Suprapubic skin (tissue), 4 donors: ENCODE measurements around the gene EVA1A. TPM values are rescaled to one million over a fixed set of nuclear protein-coding genes. Genes with fewer than 3 reads are reported as not detected.

Experiments used
- DNase-seq, 2 donors: peaks; one replicate each; pipeline ENCODE4 v3.0.0-alpha.2; 2019; ENCODE audit warnings: low spot score in 2 of 2
- H3K27ac ChIP-seq: fragments of 200-600 bp; sonication (generic); one replicate; pipeline ENCODE4 v1.5.1; 2019
- H3K27me3 ChIP-seq: fragments of 200-600 bp; sonication (generic); one replicate; pipeline ENCODE4 v1.5.1; 2019
- H3K36me3 ChIP-seq: fragments of 200-600 bp; sonication (generic); one replicate; pipeline ENCODE4 v1.5.1; 2019
- H3K4me1 ChIP-seq: fragments of 200-600 bp; sonication (generic); one replicate; pipeline ENCODE4 v1.5.1; 2019
- H3K4me3 ChIP-seq: fragments of 200-600 bp; sonication (generic); one replicate; pipeline ENCODE4 v1.5.1; 2019; ENCODE audit warnings: mild to moderate bottlenecking
- H3K9me3 ChIP-seq: fragments of 200-600 bp; sonication (generic); one replicate; pipeline ENCODE4 v1.5.1; 2019
- EP300 ChIP-seq: sonication (generic); formaldehyde crosslinking; IDR thresholded peaks from one replicate; pipeline ENCODE4 v1.6.1; 2017; ENCODE audit warnings: antibody characterized with exemption
- POLR2A ChIP-seq, 2 donors: fragments of 450-650 bp; IDR thresholded peaks; one replicate each; pipeline ENCODE4 v1.6.1; 2017; ENCODE audit warnings: antibody characterized with exemption in 2 of 2, mild to moderate bottlenecking in 2 of 2, moderate library complexity in 2 of 2
- POLR2AphosphoS5 ChIP-seq, 3 donors: sonication (generic); formaldehyde crosslinking; IDR thresholded peaks; one replicate each; pipeline ENCODE4 v1.6.1; 2017; ENCODE audit warnings: antibody characterized with exemption in 3 of 3
- WGBS: methylation state at CpG from one replicate; pipeline ENCODE4 v1.1.5; 2018; 5-methylcytosine and 5-hydroxymethylcytosine counted together
- total RNA-seq, 4 donors: library from RNA; depleted of rRNA; stranded (reverse); fragments of >200 nt; gene quantifications; one replicate each; pipeline ENCODE4 v1.1.0, GENCODE V29; 2016
- TF ChIP-seq, protein P1 (sequence below), 2 donors: fragments of 200-600 bp in 1 of 2; fragments of 450-650 bp in 1 of 2; sonication (generic) in 1 of 2; IDR thresholded peaks; one replicate each; pipeline ENCODE4 v1.5.1; 2016 to 2019; ENCODE audit warnings: antibody characterized with exemption in 2 of 2, mild to moderate bottlenecking in 1 of 2, moderate library complexity in 1 of 2

Gene EVA1A
- total RNA-seq, 4 donors from 2014 or later: 5.7 to 11.4 (median 7.9) TPM

DNA sequence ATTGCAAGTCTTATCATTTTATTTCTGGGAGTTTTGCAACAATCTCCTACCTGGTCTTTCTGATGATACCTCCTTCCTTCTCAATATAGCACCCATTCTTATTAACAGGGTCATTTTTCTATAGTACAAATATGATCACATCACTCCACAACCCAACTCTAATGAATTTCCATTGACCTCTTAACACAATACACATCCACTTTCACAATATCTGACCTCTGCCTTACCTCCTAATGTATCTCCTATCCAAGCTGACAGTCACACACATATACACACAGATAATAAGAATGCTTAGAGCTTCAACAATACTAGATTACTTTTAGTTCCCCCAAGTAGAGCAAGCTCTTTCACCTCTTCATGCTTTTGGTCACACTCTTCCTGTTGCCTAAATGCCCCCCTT, 40.9 kb downstream of the EVA1A start:
- no peak overlapping the region for H3K4me3 ChIP-seq
- no peaks in the 10 kb centered on the region for H3K27me3 ChIP-seq
- no peak for DNase-seq
- H3K27ac ChIP-seq: no peak overlapping the region
- H3K4me1 ChIP-seq: no peaks in the 10 kb centered on the region
- no peaks in the 10 kb centered on the region for H3K9me3 ChIP-seq
- TF ChIP-seq EP300: no peak
- TF ChIP-seq, protein P1, sequence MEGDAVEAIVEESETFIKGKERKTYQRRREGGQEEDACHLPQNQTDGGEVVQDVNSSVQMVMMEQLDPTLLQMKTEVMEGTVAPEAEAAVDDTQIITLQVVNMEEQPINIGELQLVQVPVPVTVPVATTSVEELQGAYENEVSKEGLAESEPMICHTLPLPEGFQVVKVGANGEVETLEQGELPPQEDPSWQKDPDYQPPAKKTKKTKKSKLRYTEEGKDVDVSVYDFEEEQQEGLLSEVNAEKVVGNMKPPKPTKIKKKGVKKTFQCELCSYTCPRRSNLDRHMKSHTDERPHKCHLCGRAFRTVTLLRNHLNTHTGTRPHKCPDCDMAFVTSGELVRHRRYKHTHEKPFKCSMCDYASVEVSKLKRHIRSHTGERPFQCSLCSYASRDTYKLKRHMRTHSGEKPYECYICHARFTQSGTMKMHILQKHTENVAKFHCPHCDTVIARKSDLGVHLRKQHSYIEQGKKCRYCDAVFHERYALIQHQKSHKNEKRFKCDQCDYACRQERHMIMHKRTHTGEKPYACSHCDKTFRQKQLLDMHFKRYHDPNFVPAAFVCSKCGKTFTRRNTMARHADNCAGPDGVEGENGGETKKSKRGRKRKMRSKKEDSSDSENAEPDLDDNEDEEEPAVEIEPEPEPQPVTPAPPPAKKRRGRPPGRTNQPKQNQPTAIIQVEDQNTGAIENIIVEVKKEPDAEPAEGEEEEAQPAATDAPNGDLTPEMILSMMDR (IDR thresholded peaks at IDR 0.05): no peak
- TF ChIP-seq POLR2A (IDR thresholded peaks at IDR 0.05): no peak
- no peak for TF ChIP-seq POLR2AphosphoS5 (IDR thresholded peaks at IDR 0.05)
- H3K36me3 ChIP-seq: no peaks in the 10 kb centered on the region

DNA sequence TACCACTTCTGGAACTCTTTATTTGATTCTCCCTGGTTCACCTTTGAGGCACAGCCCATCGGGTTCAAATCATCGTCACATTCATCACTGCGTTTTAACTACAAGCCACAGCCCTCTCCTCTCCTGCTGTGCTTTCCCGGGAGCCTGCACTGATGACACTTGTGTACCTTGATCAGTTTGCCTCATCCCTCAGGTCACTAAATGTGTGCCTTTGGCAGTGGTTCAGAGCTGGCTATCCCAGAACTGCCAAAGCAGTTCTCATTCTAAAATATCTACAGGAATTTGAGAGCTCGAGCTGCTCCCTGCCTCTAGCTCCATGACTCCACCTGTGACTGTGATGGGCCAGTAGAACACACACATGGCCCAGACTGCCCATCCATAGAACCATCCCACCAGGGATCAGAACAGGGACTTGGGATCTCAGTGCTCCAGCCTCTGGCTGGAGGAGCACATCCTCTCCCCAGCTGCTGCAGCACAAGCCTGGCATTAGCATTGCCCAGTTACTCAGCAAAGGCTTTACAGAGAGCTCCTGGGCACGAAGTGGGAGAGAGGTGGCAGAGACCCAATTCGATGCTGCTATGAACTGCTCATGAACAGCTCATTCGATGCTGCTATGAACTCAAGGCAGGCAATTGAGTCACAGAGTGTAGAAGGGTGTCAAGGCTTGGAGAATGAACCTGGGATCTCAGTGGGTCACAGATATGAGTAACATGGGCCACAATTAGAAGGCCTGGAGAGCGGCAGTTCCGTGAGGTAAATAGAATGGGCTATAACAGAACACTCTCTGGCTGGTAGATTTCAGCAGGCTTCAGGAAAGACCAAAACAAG, 41.9 kb downstream of the EVA1A start:
- H3K4me1 ChIP-seq: no peaks in the 10 kb centered on the region
- no peak overlapping the region for H3K4me3 ChIP-seq
- no peaks in the 10 kb centered on the region for H3K9me3 ChIP-seq
- no peaks in the 10 kb centered on the region for H3K27me3 ChIP-seq
- no peaks in the 10 kb centered on the region for H3K36me3 ChIP-seq
- TF ChIP-seq, protein P1 (IDR thresholded peaks at IDR 0.05): no peak
- TF ChIP-seq POLR2A (IDR thresholded peaks at IDR 0.05): no peak
- TF ChIP-seq POLR2AphosphoS5 (IDR thresholded peaks at IDR 0.05): no peak
- no peak for TF ChIP-seq EP300
- WGBS: 93% methylated on average over 9 of the region's 10 CpGs
- no peak for DNase-seq
- H3K27ac ChIP-seq: no peak overlapping the region

GRCh38 chr2:75517547-75518230, 43.0 kb downstream of the EVA1A start:
- Histone ChIP-seq H3K36me3 (no peaks in the 10 kb centered on the region), H3K27ac (no peak overlapping the region), H3K4me1 (no peaks in the 10 kb centered on the region), H3K9me3 (no peaks in the 10 kb centered on the region), H3K27me3 (no peaks in the 10 kb centered on the region), H3K4me3 (no peak overlapping the region)
- no peak for TF ChIP-seq POLR2A (IDR thresholded peaks at IDR 0.05)
- TF ChIP-seq POLR2AphosphoS5 (IDR thresholded peaks at IDR 0.05): no peak
- TF ChIP-seq, protein P1 (IDR thresholded peaks at IDR 0.05): no peak
- no peak for TF ChIP-seq EP300
- WGBS: 93% methylated on average over 6 of the region's 6 CpGs
- no peak for DNase-seq

- H3K4me1 ChIP-seq: no peaks in the 10 kb centered on the region
- no peaks in the 10 kb centered on the region for H3K9me3 ChIP-seq
- no peaks in the 10 kb centered on the region for H3K36me3 ChIP-seq
- no peaks in the 10 kb centered on the region for H3K27me3 ChIP-seq
- TF ChIP-seq POLR2AphosphoS5 (IDR thresholded peaks at IDR 0.05): no peak
- TF ChIP-seq EP300: no peak
- no peak for TF ChIP-seq POLR2A (IDR thresholded peaks at IDR 0.05)
- TF ChIP-seq, protein P1 (IDR thresholded peaks at IDR 0.05): no peak
- H3K27ac ChIP-seq: no peak overlapping the region
- WGBS: 82% methylated on average over 8 of the region's 8 CpGs
- no peak for DNase-seq
- no peak overlapping the region for H3K4me3 ChIP-seq
Measured at GRCh38 chr2:75516378-75517360, 44.1 kb downstream of the EVA1A start.
